CD4-positive, alpha-beta T cell treated with Interleukin-15 for 4 hours (primary cell): ENCODE measurements around the gene ANKRD29.
A peak's percentile ranks its signal among the peaks of the same experiment; 100 is the strongest.
"Not testable (repeated sequence)": the region's sequence is repeated elsewhere in the genome, so short reads cannot be mapped to it uniquely, and the experiment has no call there.

Experiments used
- DNase-seq: peaks from one replicate; pipeline ENCODE4 v3.0.0-alpha.2; 2020; ENCODE audit warnings: low spot score

Gene ANKRD29

GRCh38 chr18:23583071-23583865 is 79.4 kb downstream of the ANKRD29 start:
- no peak for DNase-seq

GRCh38 chr18:23580677-23581367 is 81.9 kb downstream of the ANKRD29 start:
- DNase-seq, result no peak

GRCh38 chr18:23578891-23579653 is 83.6 kb downstream of the ANKRD29 start:
- DNase-seq, result no peak

- no peak for DNase-seq
These were observed 84.5 kb downstream of the ANKRD29 start for GRCh38 chr18:23578067-23578701.

- DNase-seq, result not testable (repeated sequence)
These were observed 85.2 kb downstream of the ANKRD29 start for GRCh38 chr18:23577521-23577920.

- no peak for DNase-seq
These were observed 87.4 kb downstream of the ANKRD29 start for GRCh38 chr18:23575309-23575651.

- DNase-seq, result no peak
These were observed 88.0 kb downstream of the ANKRD29 start for GRCh38 chr18:23574611-23575308.

GRCh38 chr18:23573626-23574431 is 88.9 kb downstream of the ANKRD29 start:
- DNase-seq, result peak; percentile 63

GRCh38 chr18:23573020-23573419 is 89.7 kb downstream of the ANKRD29 start:
- no peak for DNase-seq

- DNase-seq, result no peak
These were observed 90.1 kb downstream of the ANKRD29 start for GRCh38 chr18:23572570-23572969.

GRCh38 chr18:23572012-23572411 is 90.7 kb downstream of the ANKRD29 start:
- no peak for DNase-seq

GRCh38 chr18:23570912-23571504 is 91.7 kb downstream of the ANKRD29 start:
- peak; percentile 13 for DNase-seq

GRCh38 chr18:23569299-23570063 is 93.2 kb downstream of the ANKRD29 start:
- DNase-seq, result no peak

GRCh38 chr18:23568281-23569138 is 94.2 kb downstream of the ANKRD29 start:
- DNase-seq, result no peak

- no peak for DNase-seq
These were observed 95.0 kb downstream of the ANKRD29 start for GRCh38 chr18:23567671-23568070.

GRCh38 chr18:23565916-23566547 is 96.7 kb downstream of the ANKRD29 start:
- no peak for DNase-seq

GRCh38 chr18:23563377-23564043 is 99.2 kb downstream of the ANKRD29 start:
- DNase-seq, result peak; percentile 58

- DNase-seq, result no peak
These were observed 102.5 kb downstream of the ANKRD29 start for GRCh38 chr18:23560186-23560585.
